GM23338 (cell line): ENCODE measurements around the gene NET1. TPM values are rescaled to one million over a fixed set of nuclear protein-coding genes. Genes with fewer than 3 reads are reported as not detected.

Experiments
- ATAC-seq: fragments of 200-7000 bp; cut with Tn5 transposase; 3 replicates; pipeline ENCODE4 v1.9.1; 2020
- DNase-seq: peaks from one replicate; pipeline ENCODE4 v3.0.0-alpha.2; 2015; ENCODE audit warnings: low spot score
- H2AFZ ChIP-seq: fragments of 200-600 bp; sonication (generic); 2 replicates; pipeline ENCODE4 v1.8.0; 2016; ENCODE audit warnings: antibody characterized with exemption, mild to moderate bottlenecking, moderate library complexity
- H3F3A ChIP-seq: fragments of 200-600 bp; sonication (generic); replicated peaks from 2 replicates; pipeline ENCODE4 v1.8.0; 2017; ENCODE audit warnings: antibody characterized with exemption, mixed run types, low read depth
- H3K27ac ChIP-seq: fragments of 200-600 bp; sonication (generic); 2 replicates; pipeline ENCODE4 v1.6.1; 2016; ENCODE audit warnings: low read depth
- H3K27me3 ChIP-seq: fragments of 200-600 bp; sonication (generic); 2 replicates; pipeline ENCODE4 v1.8.0; 2016; ENCODE audit warnings: mild to moderate bottlenecking, mixed run types, moderate library complexity; ENCODE audit not compliant: insufficient read depth
- H3K36me3 ChIP-seq: fragments of 200-600 bp; sonication (generic); 2 replicates; pipeline ENCODE4 v1.8.0; 2016; ENCODE audit warnings: mild to moderate bottlenecking; ENCODE audit not compliant: insufficient read depth
- H3K4me1 ChIP-seq: fragments of 200-600 bp; sonication (generic); 2 replicates; pipeline ENCODE4 v1.8.0; 2016; ENCODE audit warnings: mild to moderate bottlenecking, moderate library complexity; ENCODE audit not compliant: insufficient read depth
- H3K4me2 ChIP-seq: fragments of 200-600 bp; sonication (generic); 2 replicates; pipeline ENCODE4 v1.7.1; 2017; ENCODE audit warnings: mixed run types
- H3K4me3 ChIP-seq: fragments of 200-600 bp; sonication (generic); 2 replicates; pipeline ENCODE4 v1.6.1; 2016; ENCODE audit warnings: mixed run types
- H3K79me2 ChIP-seq: fragments of 200-600 bp; sonication (generic); replicated peaks from 2 replicates; pipeline ENCODE4 v1.8.0; 2017; ENCODE audit warnings: mild to moderate bottlenecking; ENCODE audit not compliant: insufficient read depth
- H3K9me2 ChIP-seq: fragments of 200-600 bp; sonication (generic); 2 replicates; pipeline ENCODE4 v1.8.0; 2017; ENCODE audit not compliant: insufficient read depth
- H4K20me1 ChIP-seq: fragments of 200-600 bp; sonication (generic); replicated peaks from 2 replicates; pipeline ENCODE4 v1.8.0; 2017; ENCODE audit warnings: mild to moderate bottlenecking; ENCODE audit not compliant: insufficient read depth
- H3K27ac Mint-ChIP-seq: 2 replicates; pipeline ENCODE4 v1.8.0; 2020; ENCODE audit warnings: inconsistent platforms, mild to moderate bottlenecking, moderate library complexity, mixed read lengths
- H3K27me3 Mint-ChIP-seq: 3 replicates; pipeline ENCODE4 v1.8.0; 2022; ENCODE audit warnings: low read depth, mild to moderate bottlenecking, moderate library complexity, mixed read lengths, inconsistent platforms; ENCODE audit not compliant: insufficient read depth, poor library complexity
- H3K36me3 Mint-ChIP-seq: 3 replicates; pipeline ENCODE4 v1.8.0; 2021; ENCODE audit warnings: low read depth, mild to moderate bottlenecking, inconsistent platforms, moderate library complexity, mixed read lengths
- H3K4me1 Mint-ChIP-seq: 3 replicates; pipeline ENCODE4 v1.8.0; 2020; ENCODE audit warnings: mild to moderate bottlenecking, inconsistent platforms, mixed read lengths
- H3K4me3 Mint-ChIP-seq: 3 replicates; pipeline ENCODE4 v1.8.0; 2021; ENCODE audit warnings: moderate library complexity, mild to moderate bottlenecking, inconsistent platforms, mixed read lengths
- H3K9me3 Mint-ChIP-seq: 3 replicates; pipeline ENCODE4 v1.8.0; 2020; ENCODE audit warnings: moderate library complexity, mild to moderate bottlenecking, inconsistent platforms, mixed read lengths
- CREB1 ChIP-seq: fragments of 250-450 bp; sonication (Bioruptor Pico); IDR thresholded peaks from 2 replicates; pipeline ENCODE4 v1.5.0; 2020; ENCODE audit warnings: low read depth, mild to moderate bottlenecking, moderate library complexity
- EZH2 ChIP-seq: fragments of 200-600 bp; sonication (generic); IDR thresholded peaks from one replicate; pipeline ENCODE4 v1.8.0; 2017; ENCODE audit warnings: antibody characterized with exemption, mild to moderate bottlenecking, low read depth; ENCODE audit not compliant: unreplicated experiment
- EZH2phosphoT487 ChIP-seq: fragments of 200-600 bp; sonication (generic); IDR thresholded peaks from one replicate; pipeline ENCODE4 v1.8.1; 2018; ENCODE audit warnings: antibody characterized with exemption; ENCODE audit not compliant: unreplicated experiment
- JUNB ChIP-seq: IDR thresholded peaks from one replicate; pipeline ENCODE4 v1.6.1; 2016; ENCODE audit warnings: antibody characterized with exemption; ENCODE audit not compliant: unreplicated experiment
- NANOG ChIP-seq: IDR thresholded peaks from 2 replicates; pipeline ENCODE4 v1.6.1; 2016; ENCODE audit warnings: antibody characterized with exemption, borderline replicate concordance
- POLR2AphosphoS5 ChIP-seq: IDR thresholded peaks from 2 replicates; pipeline ENCODE4 v1.6.1; 2016; ENCODE audit warnings: antibody characterized with exemption, low read depth
- STAT1 ChIP-seq: IDR thresholded peaks from one replicate; pipeline ENCODE4 v1.6.1; 2016; ENCODE audit warnings: antibody characterized with exemption; ENCODE audit not compliant: unreplicated experiment
- ZNF331 ChIP-seq: fragments of 250-450 bp; sonication (Bioruptor Pico); IDR thresholded peaks from 2 replicates; pipeline ENCODE4 v1.5.0; 2020; ENCODE audit warnings: low read depth, mild to moderate bottlenecking, moderate library complexity
- polyA plus RNA-seq: library from polyadenylated mRNA; unstranded; fragments of >200 nt; fragmentation: Nextera tagmentation; extraction: Ambion mirVana; gene quantifications from 2 replicates; pipeline ENCODE4 v1.2.1, GENCODE V29; 2016
- total RNA-seq: library from RNA; depleted of rRNA; stranded (reverse); fragments of >200 nt; shearing (Covaris generic); gene quantifications from 2 replicates; pipeline ENCODE4 v1.2.3, GENCODE V29; 2014
- TF ChIP-seq, protein P1 (sequence below): IDR thresholded peaks from 2 replicates; pipeline ENCODE4 v1.6.1; 2016; ENCODE audit warnings: antibody characterized with exemption

The NET1 gene
- total and polyA plus RNA-seq, 2 experiments from 2014 or later, result 47.9 to 93.9 TPM

DNA sequence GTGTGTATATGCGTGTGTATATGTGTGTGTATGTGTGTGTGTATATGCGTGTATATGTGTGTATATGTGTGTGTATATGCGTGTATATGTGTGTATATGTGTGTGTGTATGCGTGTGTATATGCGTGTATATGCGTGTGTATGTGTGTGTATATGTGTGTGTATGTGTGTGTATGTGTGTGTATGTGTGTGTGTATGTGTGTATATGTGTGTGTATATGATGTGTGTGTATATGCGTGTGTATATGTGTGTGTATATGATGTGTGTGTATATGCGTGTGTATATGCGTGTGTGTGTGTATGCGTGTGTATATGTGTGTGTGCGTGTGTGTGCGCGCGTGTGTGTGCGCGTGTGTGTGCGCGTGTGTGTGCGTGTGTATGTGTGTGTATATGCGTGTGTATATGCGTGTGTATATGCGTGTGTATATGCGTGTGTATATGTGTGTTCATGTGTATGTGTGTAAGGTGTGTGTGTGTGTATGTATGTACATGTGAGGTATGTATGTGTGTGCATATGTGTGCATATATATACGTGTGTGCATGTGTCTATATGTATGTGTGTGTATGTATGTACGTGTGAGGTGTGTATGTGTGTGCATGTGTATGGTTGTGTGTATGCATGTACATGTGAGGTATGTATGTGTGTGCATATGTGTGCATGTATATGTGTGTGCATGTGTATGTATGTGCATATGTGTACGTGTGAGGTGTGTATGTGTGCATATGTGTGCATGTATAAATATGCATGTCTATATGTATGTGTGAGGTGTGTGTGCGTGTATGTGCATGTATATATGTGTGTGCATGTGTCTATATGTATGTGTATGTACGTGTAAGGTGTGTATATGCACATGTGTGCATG is 41.6 kb upstream of the NET1 start (continued):
- TF ChIP-seq, protein P1, sequence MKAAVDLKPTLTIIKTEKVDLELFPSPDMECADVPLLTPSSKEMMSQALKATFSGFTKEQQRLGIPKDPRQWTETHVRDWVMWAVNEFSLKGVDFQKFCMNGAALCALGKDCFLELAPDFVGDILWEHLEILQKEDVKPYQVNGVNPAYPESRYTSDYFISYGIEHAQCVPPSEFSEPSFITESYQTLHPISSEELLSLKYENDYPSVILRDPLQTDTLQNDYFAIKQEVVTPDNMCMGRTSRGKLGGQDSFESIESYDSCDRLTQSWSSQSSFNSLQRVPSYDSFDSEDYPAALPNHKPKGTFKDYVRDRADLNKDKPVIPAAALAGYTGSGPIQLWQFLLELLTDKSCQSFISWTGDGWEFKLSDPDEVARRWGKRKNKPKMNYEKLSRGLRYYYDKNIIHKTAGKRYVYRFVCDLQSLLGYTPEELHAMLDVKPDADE, result no peak
- TF ChIP-seq EZH2phosphoT487 (no peak), ZNF331 (no peak), POLR2AphosphoS5 (no peak), STAT1 (no peak), NANOG (no peak), JUNB (no peak), CREB1 (CRISPR knock-in tag) (no peak)

DNA sequence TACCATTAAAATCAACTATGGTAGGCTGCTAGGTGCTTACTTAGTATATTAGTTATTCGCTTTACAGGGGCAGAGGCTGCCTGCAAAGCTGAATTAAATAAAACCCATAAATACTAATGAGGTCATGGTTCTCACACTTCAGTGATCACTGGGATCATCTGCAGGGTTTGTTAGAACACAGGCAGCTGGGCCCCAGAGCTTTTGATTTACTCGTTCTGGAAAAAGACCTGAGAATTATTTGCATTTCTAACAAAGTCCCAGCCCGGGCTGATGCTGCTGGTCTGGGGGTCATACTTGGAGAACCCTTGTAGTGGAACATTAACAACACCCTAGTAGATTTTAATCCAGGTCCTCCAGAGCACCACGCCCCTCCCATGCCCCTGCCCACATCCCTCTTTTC is 39.0 kb upstream of the NET1 start:
- H3K36me3 Mint-ChIP-seq, result peaks cover 23% of the 10 kb centered on the region
- Histone ChIP-seq H4K20me1 (no peaks in the 10 kb centered on the region), H3K27ac (no peak overlapping the region), H3K79me2 (no peaks in the 10 kb centered on the region), H3K4me1 (no peaks in the 10 kb centered on the region), H3K36me3 (no peaks in the 10 kb centered on the region), H2AFZ (no peak overlapping the region), H3K9me2 (0 out of 2 replicates have a peak, but pooled peaks cover 4% of the 10 kb centered on the region), H3K4me2 (no peak overlapping the region), H3F3A (peaks cover 15% of the 10 kb centered on the region), H3K27me3 (no peaks in the 10 kb centered on the region), H3K4me3 (no peak overlapping the region)
- no peak overlapping the region for H3K27ac Mint-ChIP-seq
- TF ChIP-seq, protein P1, result no peak
- TF ChIP-seq EZH2 (no peak), POLR2AphosphoS5 (no peak)
- H3K4me3 Mint-ChIP-seq, result no peak overlapping the region
- H3K9me3 Mint-ChIP-seq, result peaks cover 41% of the 10 kb centered on the region
- no peak for DNase-seq
- ATAC-seq, result no peak
- H3K4me1 Mint-ChIP-seq, result no peaks in the 10 kb centered on the region
- H3K27me3 Mint-ChIP-seq, result peaks cover 6% of the 10 kb centered on the region

DNA sequence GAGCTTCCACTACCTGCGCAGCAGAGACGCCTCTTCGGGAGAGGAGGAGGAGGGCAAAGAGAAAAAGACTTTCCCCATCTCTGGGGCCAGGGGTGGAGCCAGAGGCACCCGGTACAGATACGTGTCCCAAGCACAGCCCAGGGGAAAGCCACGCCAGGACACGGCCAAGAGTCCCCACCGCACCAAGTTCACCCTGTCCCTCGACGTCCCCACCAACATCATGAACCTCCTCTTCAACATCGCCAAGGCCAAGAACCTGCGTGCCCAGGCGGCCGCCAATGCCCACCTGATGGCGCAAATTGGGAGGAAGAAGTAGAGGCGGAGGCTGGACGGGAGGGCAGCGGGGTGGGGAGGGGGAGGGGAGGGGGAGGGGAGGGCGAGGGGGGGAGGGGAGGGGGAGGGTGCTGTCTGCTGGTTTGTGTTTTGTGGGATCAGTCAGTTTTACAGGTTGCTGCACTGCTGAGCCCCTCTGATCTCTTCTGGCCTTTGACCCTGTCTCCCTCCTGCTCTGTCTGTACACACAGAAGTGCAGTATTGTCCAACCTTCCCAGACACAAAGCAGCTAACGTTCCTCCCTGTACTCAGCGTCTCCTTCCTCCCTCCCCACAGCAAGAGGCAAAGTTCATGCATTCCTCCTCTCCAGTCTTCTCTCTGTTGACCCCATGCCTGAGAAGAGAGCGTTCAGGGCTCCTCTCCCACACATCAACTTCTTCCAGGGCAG is 38.3 kb upstream of the NET1 start:
- H3K79me2 ChIP-seq, result no peaks in the 10 kb centered on the region
- no peak overlapping the region for H3K27ac Mint-ChIP-seq
- DNase-seq (no peak), ATAC-seq (no peak)
- H4K20me1 ChIP-seq, result no peaks in the 10 kb centered on the region
- H3K4me2 ChIP-seq, result no peak overlapping the region
- no peak overlapping the region for H3K4me3 Mint-ChIP-seq
- H3K4me1 Mint-ChIP-seq, result no peaks in the 10 kb centered on the region
- peaks cover 6% of the 10 kb centered on the region for H3K27me3 Mint-ChIP-seq
- H3K4me3 ChIP-seq, result no peak overlapping the region
- H3K27ac ChIP-seq, result no peak overlapping the region
- H3K9me2 ChIP-seq, result 0 out of 2 replicates have a peak, but pooled peaks cover 4% of the 10 kb centered on the region
- H2AFZ ChIP-seq, result no peak overlapping the region
- no peaks in the 10 kb centered on the region for H3K4me1 ChIP-seq
- no peaks in the 10 kb centered on the region for H3K27me3 ChIP-seq
- peaks cover 15% of the 10 kb centered on the region for H3F3A ChIP-seq
- H3K36me3 Mint-ChIP-seq, result peaks cover 23% of the 10 kb centered on the region
- peaks cover 38% of the 10 kb centered on the region for H3K9me3 Mint-ChIP-seq
- no peaks in the 10 kb centered on the region for H3K36me3 ChIP-seq
- TF ChIP-seq CREB1 (CRISPR knock-in tag), result no peak
- TF ChIP-seq POLR2AphosphoS5, result no peak
- no peak for TF ChIP-seq EZH2
- TF ChIP-seq STAT1, result no peak
- TF ChIP-seq JUNB, result no peak
- TF ChIP-seq NANOG, result no peak
